DND-41 (cell line): ENCODE data around the gene SMS.

Experiments
- CTCF ChIP-seq: IDR thresholded peaks from 2 replicates; pipeline ENCODE4 v1.5.1; 2012; ENCODE audit warnings: borderline replicate concordance, low read length, moderate library complexity, mild to moderate bottlenecking; ENCODE audit not compliant: poor library complexity, severe bottlenecking; ENCODE audit errors: extremely low read depth
- EZH2 ChIP-seq: IDR thresholded peaks from 3 replicates; pipeline ENCODE4 v1.6.1; 2012; ENCODE audit warnings: borderline replicate concordance, low read depth, mild to moderate bottlenecking, moderate library complexity, low read length, inconsistent platforms; ENCODE audit not compliant: severe bottlenecking

GRCh38 chrX:21932292-21933002 lies 8.1 kb upstream of the SMS start:
- TF ChIP-seq CTCF: no peak
- TF ChIP-seq EZH2: no peak
